Stimulated activated CD8-positive, alpha-beta memory T cell treated with anti-CD3 and anti-CD28 coated beads, Interleukin-12 subunit alpha, Interleukin-12 subunit beta, amount 100 ng/mL, for 4 hours (primary cell): Measurements from ENCODE around the gene RP9.
"Not testable (repeated sequence)": the region's sequence is repeated elsewhere in the genome, so short reads cannot be mapped to it uniquely, and the experiment has no call there.

Experiments used
- DNase-seq: peaks from one replicate; pipeline ENCODE4 v3.0.0-alpha.2; 2020; ENCODE audit warnings: low read depth

The RP9 gene

DNA sequence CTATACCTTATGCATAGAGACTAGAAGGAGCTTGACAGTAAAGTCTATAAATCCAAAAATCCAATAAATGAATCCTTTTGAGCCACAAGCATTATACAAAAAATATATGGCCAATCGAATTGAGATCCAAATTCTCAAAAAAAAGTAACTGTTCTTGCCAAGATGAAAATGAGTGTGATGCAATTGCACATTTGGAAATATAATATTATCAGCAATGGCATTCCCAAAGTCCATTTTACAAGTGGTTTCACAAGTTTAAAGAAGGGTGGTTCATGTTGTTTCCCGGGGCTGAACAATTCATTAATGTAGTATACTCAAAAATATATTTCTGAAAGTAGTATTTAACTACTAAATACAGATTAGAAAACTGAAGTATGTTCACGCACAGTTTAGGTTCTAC, 7.3 kb downstream of the RP9 start:
- DNase-seq, result no peak

DNA sequence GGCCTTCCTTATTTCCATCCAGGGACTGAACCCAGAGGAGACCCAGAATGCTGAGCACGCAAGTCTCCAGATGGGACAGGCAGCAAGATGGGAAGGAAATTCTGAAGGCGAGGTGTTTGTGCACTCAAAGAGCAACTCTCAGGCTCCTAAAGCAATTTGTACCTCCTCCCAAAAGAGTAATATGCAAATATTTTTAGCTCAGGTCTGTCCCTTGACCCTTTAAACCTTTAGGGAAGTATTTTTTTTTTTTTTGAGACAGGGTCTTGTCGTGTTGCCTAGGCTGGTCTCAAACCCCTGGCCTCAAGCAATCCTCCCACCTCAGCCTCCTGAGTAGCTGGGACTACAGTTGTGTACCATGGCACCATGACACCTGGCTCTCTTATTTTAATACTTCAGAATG, 8.4 kb downstream of the RP9 start:
- no peak for DNase-seq

DNA sequence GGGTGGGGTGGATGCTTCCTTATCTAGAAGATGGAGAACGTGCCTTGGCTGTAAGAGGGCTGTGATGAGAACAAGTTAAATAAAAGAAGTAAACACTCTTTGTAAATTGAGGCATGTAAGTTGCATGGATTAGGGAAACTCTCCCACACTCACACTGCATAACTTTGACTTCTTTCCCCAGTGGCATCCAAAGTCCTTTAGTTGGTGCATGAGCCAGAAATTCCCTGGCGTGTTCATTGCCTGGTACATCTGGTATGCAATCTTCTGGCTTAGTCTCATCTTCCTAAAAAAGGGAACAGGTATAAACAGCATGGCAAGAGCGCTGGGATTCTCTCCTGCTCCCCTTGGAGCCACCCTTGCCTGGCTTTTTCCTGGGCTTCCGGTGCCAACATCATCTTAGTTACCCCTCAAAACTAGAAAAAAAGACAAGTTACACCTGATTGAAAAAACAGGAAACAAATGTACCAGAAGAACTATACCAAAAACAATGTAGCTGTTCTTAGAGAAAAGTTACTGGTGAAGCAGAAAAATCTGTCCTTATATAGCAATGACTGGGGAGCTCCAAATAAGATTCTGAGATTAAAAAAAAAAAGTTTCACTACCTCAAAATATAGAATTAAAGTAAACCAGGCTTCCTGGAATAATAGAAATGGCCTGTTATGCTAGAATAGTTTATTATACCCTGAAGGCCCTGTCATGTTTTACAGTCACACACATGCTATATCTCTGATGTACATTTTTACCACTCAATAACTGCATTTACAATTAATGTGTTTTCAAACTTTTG, 9.9 kb downstream of the RP9 start:
- DNase-seq, result no peak

DNA sequence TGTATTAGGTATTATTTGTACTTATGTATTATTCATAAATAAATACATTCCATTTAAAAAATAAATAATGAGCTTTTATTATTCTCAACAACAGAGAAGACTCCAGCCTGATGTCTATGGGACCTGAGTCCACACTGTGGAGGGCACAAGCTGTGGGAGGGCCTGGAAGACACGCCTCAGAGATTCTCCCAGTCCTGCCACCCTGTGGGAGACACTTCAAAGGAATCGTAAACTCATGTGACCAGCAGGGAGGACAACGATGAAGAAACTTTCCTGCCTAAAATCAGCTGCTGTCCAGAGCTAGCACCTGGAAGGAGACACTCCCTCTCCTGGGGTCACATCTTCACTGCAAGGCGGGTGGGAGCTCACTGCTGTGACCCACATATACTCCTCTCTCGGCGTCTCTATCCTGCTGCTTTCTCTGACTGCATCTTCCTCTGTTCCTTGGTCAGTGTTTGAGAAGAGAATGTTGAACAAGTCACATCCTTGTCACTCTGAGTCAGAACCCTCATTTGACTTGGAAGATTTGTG, 14.4 kb downstream of the RP9 start:
- DNase-seq, result not testable (repeated sequence)

DNA sequence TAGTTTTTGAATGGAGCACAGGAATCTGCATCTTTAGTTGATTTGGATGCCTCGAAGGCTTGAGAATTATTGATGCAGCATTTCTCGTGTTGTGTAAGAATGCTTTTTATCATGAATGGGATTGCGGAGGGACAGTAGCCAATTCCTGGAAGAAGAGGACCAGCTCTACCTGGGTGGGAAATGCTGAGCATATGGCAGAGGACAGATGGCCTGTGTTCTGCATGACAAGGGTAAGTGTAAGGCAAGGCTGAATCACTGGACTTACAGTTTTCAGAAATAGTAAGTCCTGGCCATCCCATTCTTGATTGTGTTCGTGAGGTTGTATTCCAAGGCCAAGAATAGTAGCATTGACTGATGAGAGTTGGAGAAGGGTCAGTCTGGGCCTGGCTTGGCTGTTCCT, 15.9 kb downstream of the RP9 start:
- DNase-seq, result no peak

DNA sequence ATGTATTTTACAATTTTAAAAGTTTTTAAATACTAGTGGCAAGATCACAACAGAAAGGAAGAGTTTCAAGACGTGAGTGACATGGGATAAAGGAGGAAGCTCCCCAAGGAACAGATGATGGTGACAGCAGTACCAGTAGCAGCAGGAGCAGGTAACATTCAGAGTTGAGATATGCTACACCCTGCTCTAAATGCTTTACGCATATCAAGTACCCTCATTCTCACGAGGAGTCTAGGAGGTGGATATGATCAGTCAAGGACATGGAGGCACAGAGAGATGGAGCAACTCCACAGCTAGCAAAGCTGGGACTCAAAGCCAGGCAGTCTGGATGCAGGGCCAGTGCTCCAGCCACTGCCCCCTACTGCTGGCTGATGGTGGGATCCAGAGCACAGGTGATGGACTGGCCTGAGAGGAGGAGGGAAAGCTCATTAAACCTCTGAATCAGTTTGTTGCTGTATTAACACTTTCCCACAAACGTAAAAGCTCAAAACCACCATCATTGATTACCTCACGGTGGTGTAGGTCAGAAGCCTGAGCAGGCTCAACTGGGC, 17.5 kb downstream of the RP9 start:
- no peak for DNase-seq

DNA sequence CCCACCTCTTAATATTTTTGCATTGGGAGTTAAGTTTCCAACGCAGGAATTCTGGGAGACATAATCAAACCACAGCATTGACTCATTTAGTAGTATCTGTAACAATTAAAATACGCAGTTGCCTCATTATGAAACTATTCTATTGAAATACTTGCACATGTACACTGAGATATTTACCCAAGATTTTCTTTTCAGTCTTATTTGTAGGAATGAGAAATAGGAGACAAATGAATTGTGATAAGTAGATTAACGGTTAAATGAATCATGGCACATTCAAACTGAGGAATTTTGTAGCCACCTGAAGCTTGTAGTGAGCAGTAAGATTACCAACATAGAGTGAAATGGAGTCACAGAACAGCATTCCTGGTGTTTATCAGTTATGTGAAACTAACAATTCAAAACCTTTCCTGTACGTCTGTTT, 18.1 kb downstream of the RP9 start:
- no peak for DNase-seq

DNA sequence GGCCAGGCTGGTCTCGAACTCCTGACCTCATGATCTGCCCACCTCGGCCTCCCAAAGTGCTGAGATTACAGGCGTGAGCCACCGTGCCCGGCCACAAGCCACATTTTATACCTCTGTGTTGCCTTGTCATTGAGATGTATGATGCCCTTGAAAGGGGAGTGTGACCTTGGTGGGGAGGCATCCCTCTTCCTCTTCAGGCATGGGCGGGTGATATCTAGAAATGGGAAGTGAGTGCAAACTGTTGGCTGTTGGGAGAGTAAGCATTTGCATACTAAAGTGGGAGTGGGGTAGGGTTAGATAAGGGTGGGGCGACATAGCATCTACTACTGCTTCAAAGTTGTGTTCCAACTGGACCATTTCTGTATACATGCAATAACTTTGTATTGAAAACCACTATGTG, 20.1 kb downstream of the RP9 start:
- no peak for DNase-seq

DNA sequence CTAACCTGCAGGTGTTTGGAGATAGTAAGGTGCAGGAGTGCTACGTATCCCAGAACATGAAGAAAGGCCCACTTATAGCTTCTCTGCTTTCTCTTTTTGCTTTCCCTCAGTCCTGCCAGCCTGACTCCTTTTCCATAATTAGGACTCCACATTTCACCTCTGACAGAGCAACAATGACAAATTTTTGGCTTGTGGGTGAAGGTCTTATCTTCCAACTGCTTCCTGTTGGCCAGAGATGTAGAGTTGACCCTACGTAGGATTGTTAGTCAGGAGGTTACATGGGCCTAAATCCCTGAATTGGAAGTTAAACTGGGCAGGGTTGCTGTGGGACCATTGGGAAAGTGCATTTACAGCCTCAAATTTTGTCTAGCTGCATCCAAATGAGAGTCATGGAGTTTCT, 21.3 kb downstream of the RP9 start:
- no peak for DNase-seq

DNA sequence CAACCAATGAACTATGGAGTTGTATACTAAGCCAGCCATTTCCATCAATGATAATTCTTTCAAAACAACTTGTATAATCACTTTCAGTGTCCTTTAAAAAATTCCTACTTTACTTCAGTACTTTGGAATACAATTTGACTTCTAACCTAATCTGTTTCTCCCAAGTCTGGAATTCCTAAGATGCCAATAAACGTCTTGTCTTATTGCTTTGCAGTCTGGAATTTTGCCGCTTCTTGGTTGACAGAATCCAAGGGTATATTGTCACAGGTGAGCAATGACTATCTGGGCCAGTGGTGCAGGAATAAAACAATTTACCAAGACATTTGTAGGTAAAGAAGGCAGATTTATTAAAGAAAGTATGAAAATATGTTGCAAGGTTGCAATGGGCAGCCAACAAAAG, 21.8 kb downstream of the RP9 start:
- no peak for DNase-seq

DNA sequence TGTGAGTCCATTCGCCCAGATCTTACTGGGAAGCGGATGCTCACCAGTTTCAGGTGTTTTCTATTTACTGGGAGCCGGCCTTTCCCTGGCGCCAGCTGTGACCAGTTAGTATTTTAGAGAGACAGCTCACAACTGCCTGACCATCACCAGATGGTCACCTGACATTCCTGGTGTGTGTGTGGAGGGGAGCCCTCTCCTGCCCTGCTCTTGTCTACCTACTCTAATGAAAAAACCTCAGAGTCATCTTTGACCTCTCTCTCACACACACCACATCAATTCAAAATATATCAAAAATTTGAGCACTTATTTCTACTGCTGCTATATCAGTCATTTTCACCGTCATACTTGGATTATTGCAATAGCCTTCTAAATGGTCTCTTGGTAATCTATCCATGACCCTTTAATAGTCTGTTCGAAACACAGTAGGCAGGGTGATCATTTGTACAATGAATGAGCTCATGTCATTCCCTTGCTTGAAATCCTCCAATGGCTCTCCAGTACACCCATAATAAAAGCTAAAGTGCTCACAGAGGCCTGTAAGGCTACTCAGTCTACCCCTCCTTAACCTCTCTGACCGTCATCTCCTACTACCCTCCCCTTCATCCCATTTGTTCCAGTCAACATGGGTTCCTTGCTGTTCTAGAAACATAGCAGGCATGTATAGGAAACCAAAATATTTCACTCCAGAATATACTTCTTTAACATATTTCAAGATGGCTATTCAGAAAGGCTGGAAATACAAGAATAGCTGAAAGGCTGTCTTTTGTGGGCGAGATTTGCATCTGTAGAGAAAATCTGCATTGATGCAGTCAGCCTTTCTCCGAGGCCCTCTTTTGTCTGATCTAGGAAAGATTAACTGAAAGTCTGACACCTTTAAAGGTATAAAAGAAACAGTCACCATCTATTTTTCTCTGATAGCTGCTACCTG, 29.2 kb downstream of the RP9 start:
- DNase-seq, result no peak

DNA sequence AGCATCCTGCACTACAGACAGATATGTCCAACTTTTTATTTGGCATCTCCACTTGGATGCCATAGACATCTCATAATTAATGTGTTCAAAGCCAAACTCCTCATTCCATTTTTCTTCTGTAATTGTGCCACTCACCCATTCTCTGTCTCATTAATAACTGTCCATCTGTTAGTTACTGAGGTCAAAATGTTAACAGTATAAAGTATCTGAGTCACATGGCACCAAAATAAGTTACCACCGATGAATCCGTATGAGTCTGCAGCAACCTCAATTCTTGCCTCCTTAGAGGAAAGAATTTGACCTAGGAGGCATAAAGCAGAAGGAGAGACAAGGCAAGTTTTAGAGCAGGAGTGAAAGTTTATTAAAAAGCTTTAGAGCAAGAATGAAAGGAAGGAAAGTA, 30.1 kb downstream of the RP9 start:
- DNase-seq, result no peak

DNA sequence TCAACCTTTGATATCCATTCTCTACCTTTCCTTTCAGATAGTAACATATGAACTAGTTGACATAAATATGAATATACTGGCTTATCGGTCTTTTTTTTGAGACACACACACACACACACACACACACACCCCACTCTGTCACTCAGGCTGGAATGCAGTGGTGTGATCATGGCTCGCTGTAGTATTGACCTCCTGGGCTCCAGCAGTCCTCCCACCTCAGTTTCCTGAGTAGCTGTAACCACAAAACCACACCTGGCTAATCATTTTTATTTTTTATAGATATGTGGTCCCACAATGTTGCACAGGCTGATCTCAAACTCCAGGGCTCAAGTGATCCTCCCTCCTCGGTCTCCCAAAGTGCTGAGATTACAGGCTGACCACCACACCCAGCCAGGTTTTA, 32.5 kb downstream of the RP9 start:
- no peak for DNase-seq

DNA sequence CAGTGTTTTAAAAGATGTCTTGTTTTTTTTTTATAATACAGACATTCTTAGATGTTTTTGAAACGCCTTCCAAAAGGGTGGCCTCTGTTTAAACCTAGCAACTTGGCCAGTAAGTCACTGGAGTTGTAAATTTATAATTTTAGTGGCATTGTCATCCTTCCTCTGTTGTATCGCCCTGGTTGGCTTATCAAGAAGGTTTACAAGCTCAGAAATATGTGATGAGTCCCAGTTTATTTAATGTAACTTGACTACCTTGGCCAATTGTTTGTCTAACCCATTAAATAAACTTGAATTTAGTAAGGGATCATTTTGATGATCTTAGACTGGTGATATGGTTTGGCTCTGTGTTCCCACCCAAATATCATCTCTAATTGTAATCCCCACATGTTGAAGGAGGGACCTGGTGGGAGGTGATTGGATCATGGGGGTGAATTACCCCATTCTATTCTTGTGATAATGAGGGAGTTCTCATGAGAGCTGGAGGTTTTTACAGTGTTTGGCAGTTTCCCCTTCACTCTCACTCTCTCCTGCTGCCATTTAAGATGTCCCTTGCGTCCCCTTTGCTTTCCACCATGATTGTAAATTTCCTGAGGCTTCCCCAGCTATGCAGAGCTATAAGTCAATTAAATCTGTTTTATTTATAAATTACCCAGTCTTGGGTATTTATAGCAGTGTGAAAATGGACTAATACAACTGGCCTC, 33.2 kb downstream of the RP9 start:
- DNase-seq, result no peak

DNA sequence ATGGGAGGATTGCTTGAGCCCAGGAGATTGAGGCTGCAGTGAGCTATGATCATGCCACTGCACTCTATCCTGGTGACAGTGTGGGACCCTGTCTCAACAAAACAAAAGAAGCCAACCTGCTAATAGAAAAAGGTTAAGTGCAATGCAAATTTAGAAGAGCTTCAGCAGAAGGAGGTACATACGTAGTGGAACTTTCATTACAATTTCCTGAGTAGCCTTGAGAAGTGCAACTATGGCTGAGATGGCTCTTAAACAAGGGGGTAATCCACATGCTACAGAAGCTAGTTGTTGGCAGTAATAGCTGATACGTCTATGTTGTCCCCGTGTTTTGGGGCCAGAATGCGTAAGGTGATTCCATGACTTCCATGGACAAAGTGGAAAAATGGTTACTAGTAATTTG, 36.0 kb downstream of the RP9 start:
- DNase-seq, result no peak

DNA sequence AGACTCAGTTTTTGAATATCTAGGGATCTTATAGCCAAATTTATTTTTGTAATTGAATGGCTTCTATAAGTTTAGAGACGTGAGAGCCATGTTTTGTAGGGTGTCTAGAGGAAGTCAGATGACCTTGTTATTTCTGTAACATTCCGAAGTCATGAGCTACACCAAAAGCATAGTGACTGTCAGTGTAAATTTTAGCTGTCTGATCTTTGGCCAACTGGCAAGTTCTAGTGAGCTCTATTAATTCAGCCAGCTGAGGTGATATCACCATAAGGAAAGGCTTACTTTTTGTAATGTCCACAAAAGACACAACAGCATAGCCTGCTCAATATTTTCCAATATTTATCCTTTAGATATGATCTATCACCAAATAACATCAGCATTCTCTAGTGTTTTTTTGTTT, 36.7 kb downstream of the RP9 start:
- DNase-seq, result no peak

DNA sequence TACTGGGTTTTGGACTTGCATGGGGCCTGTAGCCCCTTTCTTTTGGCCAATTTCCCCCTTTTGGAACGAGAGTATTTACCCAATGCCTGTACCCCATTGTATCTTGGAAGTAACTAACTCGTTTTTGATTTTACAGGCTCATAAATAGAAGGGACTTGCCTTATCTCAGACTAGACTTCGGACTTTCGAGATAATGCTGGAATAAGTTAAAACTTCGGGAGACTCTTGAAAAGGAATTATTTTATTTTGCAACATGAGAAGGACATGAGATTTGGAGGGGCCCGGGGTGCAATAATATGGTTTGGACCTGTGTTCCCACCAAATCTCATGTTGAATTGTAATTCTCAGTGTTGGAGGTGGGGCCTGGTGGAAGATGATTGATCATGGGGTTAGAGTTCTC, 38.4 kb downstream of the RP9 start:
- no peak for DNase-seq

DNA sequence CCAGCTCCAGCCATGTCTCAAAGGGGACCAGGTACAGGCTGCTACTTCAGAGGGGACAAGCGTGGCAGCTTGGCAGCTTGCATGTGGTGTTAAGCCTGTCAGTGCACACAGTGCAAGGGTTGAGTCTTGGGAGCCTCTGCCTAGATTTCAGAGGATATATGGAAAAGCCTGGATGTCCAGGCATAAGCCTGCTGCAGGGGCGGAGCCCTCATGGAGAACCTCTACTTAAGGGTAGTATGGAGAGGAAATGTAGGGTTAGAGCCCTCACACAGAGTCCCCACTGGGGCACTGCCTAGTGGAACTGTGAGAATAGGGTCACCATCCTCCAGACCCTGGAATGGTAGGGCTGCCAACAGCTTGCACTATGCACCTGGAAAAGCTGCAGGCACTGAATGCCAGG, 38.9 kb downstream of the RP9 start:
- DNase-seq, result no peak

DNA sequence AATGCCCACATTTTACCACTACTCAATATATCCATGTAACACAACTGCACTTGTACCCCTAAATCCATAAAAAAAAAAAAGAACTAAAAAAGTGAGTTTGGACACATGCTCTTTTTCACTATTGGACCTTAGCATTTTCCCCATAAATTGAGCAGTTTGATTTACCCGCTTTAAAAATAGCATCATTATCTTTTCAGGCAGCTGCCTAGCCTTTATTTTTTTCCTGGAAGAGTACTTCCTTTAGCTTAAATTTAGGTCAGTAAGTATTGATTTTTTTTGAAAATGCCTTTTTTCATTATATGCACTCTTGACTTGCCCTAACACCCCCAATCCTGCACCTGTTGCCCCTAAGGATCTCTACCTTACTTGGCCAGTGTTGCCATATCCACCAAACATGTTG, 41.3 kb downstream of the RP9 start:
- no peak for DNase-seq

DNA sequence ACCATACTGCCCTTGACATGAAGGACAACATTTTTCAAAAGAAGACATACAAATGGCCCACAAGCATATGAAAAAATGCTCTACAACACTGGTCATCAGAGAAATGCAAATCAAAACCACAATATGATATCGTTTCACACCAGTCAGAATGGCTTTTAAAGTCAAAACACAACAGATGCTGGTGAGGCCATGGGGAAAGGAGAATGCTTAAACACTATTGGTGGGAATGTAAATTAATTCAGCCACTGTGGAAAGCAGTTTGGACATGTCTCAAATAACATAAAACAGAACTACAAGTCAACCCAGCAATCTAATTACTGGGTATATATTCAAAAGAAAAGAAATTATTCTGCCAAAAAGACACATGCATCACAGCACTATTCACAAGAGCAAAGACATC, 42.4 kb downstream of the RP9 start:
- DNase-seq, result no peak

DNA sequence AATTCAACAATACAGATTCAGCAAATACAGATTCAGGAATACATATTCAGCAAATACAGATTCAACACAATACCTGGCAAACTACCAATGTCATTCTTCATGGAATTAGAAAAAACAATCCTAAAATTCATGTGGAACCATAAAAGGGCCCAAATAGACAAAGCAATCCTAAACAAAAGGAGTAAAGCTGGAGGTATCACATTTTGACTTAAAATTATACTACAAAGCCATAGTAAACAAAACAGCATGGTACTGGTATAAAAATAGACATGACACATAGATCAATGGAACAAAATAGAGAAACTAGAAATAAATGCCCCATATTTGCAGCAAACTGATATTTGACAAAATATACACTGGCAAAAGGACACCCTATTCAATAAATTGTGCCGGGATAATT, 43.2 kb downstream of the RP9 start:
- no peak for DNase-seq

DNA sequence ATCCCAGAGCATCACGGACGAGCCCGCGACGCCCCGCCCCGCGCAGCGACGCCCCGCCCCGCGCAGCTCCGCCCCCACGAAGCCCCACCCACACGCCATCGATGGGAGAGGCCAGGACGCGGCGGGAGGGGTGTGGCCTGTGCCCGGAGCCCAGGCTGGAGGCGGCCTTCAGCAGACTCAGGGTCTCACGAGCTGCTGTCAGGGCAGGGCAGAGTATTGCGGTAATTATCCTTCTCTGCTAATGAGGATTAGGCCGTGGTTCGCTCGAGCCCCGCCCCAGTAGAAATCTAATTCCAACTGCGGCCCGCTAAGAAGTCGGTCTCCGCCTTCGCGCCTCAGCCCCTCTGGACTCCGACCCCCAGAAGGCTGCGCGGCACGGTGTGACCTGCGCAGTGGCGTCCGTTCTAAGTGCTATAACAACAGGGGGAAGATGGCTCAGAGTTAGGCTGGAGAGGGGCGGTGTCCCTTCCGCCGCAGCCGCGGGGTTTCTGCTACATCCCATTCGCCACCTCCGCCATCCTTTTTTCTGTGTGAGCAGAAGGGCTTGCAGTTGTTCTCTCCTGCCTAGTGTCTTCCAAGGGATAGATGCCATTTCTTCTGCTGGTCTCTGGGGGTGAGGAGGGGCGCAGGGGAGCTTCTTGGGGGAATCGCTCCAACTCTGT, 46.3 kb downstream of the RP9 start:
- DNase-seq, result peak; percentile 87
